ENCODE data around the gene TMEM255A.

DNA sequence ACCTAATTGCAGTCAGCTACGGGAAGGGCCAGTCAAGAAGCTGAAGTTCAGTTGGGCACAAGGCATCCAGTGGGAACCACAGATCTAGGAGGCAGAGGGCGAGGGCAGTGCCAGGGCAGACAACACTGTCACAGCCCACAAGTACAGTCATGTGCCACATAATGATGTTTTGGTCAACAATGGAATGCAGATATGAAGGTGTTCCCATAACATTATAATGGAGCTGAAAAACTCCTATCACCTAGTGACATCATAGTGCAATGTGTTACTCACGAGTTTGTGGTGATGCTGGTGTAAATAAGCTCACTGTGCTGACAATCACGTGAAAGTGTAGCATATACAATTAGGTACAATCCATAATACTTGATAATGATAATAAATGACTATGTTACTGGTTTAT lies 4.5 kb upstream of the TMEM255A start:
- TF ChIP-seq JUND (IDR thresholded peaks at IDR 0.05) (no peak), FOXJ3 (CRISPR knock-in tag; IDR thresholded peaks at IDR 0.05) (no peak), TEAD4 (IDR thresholded peaks at IDR 0.05; ENCODE audit: borderline replicate concordance, insufficient read depth) (no peak), EP300 (IDR thresholded peaks at IDR 0.05; ENCODE audit: borderline replicate concordance in 1 of 2, low read depth in 1 of 2, low read length in 1 of 2) (no peak), FOSL2 (IDR thresholded peaks at IDR 0.05; ENCODE audit: borderline replicate concordance, low read depth) (no peak)
- TF ChIP-seq, protein P1, sequence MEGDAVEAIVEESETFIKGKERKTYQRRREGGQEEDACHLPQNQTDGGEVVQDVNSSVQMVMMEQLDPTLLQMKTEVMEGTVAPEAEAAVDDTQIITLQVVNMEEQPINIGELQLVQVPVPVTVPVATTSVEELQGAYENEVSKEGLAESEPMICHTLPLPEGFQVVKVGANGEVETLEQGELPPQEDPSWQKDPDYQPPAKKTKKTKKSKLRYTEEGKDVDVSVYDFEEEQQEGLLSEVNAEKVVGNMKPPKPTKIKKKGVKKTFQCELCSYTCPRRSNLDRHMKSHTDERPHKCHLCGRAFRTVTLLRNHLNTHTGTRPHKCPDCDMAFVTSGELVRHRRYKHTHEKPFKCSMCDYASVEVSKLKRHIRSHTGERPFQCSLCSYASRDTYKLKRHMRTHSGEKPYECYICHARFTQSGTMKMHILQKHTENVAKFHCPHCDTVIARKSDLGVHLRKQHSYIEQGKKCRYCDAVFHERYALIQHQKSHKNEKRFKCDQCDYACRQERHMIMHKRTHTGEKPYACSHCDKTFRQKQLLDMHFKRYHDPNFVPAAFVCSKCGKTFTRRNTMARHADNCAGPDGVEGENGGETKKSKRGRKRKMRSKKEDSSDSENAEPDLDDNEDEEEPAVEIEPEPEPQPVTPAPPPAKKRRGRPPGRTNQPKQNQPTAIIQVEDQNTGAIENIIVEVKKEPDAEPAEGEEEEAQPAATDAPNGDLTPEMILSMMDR (IDR thresholded peaks at IDR 0.05): no peak
- TF ChIP-seq, protein P2, sequence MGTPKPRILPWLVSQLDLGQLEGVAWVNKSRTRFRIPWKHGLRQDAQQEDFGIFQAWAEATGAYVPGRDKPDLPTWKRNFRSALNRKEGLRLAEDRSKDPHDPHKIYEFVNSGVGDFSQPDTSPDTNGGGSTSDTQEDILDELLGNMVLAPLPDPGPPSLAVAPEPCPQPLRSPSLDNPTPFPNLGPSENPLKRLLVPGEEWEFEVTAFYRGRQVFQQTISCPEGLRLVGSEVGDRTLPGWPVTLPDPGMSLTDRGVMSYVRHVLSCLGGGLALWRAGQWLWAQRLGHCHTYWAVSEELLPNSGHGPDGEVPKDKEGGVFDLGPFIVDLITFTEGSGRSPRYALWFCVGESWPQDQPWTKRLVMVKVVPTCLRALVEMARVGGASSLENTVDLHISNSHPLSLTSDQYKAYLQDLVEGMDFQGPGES (IDR thresholded peaks at IDR 0.05; ENCODE audit: low read depth, low read length): no peak
